IPS-15b (cell line): ENCODE data around the gene HLA-F.

Experiments
- H3K27me3 ChIP-seq: one replicate; pipeline ENCODE4 v1.6.1; 2013; ENCODE audit warnings: low read length; ENCODE audit not compliant: control insufficient read depth, insufficient read depth
- H3K36me3 ChIP-seq: one replicate; pipeline ENCODE4 v1.6.1; 2013; ENCODE audit warnings: low read length; ENCODE audit not compliant: control insufficient read depth, insufficient read depth
- H3K4me1 ChIP-seq: one replicate; pipeline ENCODE4 v1.6.1; 2013; ENCODE audit warnings: mild to moderate bottlenecking, low read length; ENCODE audit not compliant: control insufficient read depth, insufficient read depth
- H3K4me3 ChIP-seq: one replicate; pipeline ENCODE4 v1.5.1; 2013; ENCODE audit warnings: low read depth, low read length
- H3K9ac ChIP-seq: one replicate; pipeline ENCODE4 v1.6.1; 2013; ENCODE audit warnings: low read depth, mild to moderate bottlenecking, low read length
- H3K9me3 ChIP-seq: one replicate; pipeline ENCODE4 v1.6.1; 2013; ENCODE audit warnings: mild to moderate bottlenecking, low read length; ENCODE audit not compliant: control insufficient read depth, insufficient read depth

HLA-F gene

GRCh38 chr6:29696147-29697125 lies 26.8 kb upstream of the HLA-F start:
- Histone ChIP-seq H3K4me3 (no peak overlapping the region), H3K27me3 (peaks cover 2% of the 10 kb centered on the region), H3K9me3 (no peaks in the 10 kb centered on the region), H3K9ac (no peak overlapping the region), H3K36me3 (no peaks in the 10 kb centered on the region), H3K4me1 (peaks cover 5% of the 10 kb centered on the region)

- Histone ChIP-seq H3K9ac (no peak overlapping the region), H3K9me3 (no peaks in the 10 kb centered on the region), H3K36me3 (no peaks in the 10 kb centered on the region)
These were observed 20.6 kb upstream of the HLA-F start for GRCh38 chr6:29702519-29703103.

GRCh38 chr6:29705389-29706231 lies 17.6 kb upstream of the HLA-F start:
- Histone ChIP-seq H3K9ac (no peak overlapping the region), H3K4me1 (no peaks in the 10 kb centered on the region), H3K4me3 (no peak overlapping the region), H3K36me3 (no peaks in the 10 kb centered on the region), H3K27me3 (peaks cover 9% of the 10 kb centered on the region), H3K9me3 (no peaks in the 10 kb centered on the region)

More at GRCh38 chr6:29702519-29703103, 20.6 kb upstream of the HLA-F start:
- Histone ChIP-seq H3K4me1 (no peaks in the 10 kb centered on the region), H3K27me3 (peaks cover 4% of the 10 kb centered on the region), H3K4me3 (no peak overlapping the region)

- Histone ChIP-seq H3K9me3 (no peaks in the 10 kb centered on the region), H3K4me1 (no peaks in the 10 kb centered on the region), H3K27me3 (peaks cover 6% of the 10 kb centered on the region), H3K36me3 (no peaks in the 10 kb centered on the region), H3K9ac (no peak overlapping the region), H3K4me3 (no peak overlapping the region)
These were observed 14.6 kb upstream of the HLA-F start for GRCh38 chr6:29708432-29709179.

- H3K9me3 ChIP-seq = no peaks in the 10 kb centered on the region
- H3K4me1 ChIP-seq = no peaks in the 10 kb centered on the region
- no peak overlapping the region for H3K9ac ChIP-seq
- H3K4me3 ChIP-seq = no peak overlapping the region
- peaks cover 7% of the 10 kb centered on the region for H3K27me3 ChIP-seq
- no peaks in the 10 kb centered on the region for H3K36me3 ChIP-seq
These were observed 14.0 kb upstream of the HLA-F start for GRCh38 chr6:29709188-29709587.

GRCh38 chr6:29710281-29710941 lies 12.8 kb upstream of the HLA-F start:
- Histone ChIP-seq H3K4me3 (no peak overlapping the region), H3K9me3 (no peaks in the 10 kb centered on the region), H3K36me3 (no peaks in the 10 kb centered on the region), H3K4me1 (no peaks in the 10 kb centered on the region), H3K9ac (no peak overlapping the region), H3K27me3 (peaks cover 13% of the 10 kb centered on the region)

GRCh38 chr6:29720863-29721262 lies 2.4 kb upstream of the HLA-F start:
- no peaks in the 10 kb centered on the region for H3K9me3 ChIP-seq
- H3K4me3 ChIP-seq = no peak overlapping the region
- no peaks in the 10 kb centered on the region for H3K4me1 ChIP-seq
- H3K9ac ChIP-seq = no peak overlapping the region
- no peaks in the 10 kb centered on the region for H3K36me3 ChIP-seq
- H3K27me3 ChIP-seq = peaks cover 26% of the 10 kb centered on the region

GRCh38 chr6:29723666-29724588 lies 693 bp downstream of the HLA-F start:
- H3K4me3 ChIP-seq = peak overlapping the region; percentile 84

GRCh38 chr6:29724937-29725869 lies 2.0 kb downstream of the HLA-F start:
- Histone ChIP-seq H3K4me1 (no peaks in the 10 kb centered on the region), H3K36me3 (no peaks in the 10 kb centered on the region), H3K4me3 (no peak overlapping the region), H3K27me3 (peaks cover 34% of the 10 kb centered on the region), H3K9ac (no peak overlapping the region), H3K9me3 (no peaks in the 10 kb centered on the region)

More at GRCh38 chr6:29723666-29724588, 693 bp downstream of the HLA-F start:
- Histone ChIP-seq H3K9ac (no peak overlapping the region), H3K27me3 (peaks cover 33% of the 10 kb centered on the region), H3K4me1 (no peaks in the 10 kb centered on the region), H3K9me3 (no peaks in the 10 kb centered on the region), H3K36me3 (no peaks in the 10 kb centered on the region)
